Putamen (tissue), 1 donor: Measurements from ENCODE around the gene GTF2IRD1.
"Not testable (repeated sequence)": the region's sequence is repeated elsewhere in the genome, so short reads cannot be mapped to it uniquely, and the experiment has no call there.

Experiments
- DNase-seq: peaks from one replicate; pipeline ENCODE4 v3.0.0-alpha.2; 2016; ENCODE audit warnings: low spot score

Gene GTF2IRD1

DNA sequence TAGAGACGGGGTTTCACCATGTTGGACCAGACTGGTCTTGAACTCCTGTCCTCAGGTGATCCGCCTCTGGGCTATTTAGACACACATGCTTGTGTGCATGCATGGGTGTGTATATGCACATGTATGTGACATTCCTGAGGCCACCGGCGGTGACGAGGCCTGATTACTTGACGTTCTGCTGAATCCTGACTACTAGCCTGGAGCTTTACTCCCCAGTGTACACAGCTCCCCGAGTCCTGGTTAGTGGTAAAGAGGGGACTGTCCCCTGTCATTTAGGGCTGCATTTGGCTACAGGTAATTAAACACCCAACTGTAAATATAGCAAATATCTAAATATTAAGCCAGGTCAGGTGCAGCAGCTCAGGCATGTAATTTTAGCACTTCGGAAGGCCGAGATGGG, 14.2 kb downstream of the GTF2IRD1 start:
- no peak for DNase-seq

DNA sequence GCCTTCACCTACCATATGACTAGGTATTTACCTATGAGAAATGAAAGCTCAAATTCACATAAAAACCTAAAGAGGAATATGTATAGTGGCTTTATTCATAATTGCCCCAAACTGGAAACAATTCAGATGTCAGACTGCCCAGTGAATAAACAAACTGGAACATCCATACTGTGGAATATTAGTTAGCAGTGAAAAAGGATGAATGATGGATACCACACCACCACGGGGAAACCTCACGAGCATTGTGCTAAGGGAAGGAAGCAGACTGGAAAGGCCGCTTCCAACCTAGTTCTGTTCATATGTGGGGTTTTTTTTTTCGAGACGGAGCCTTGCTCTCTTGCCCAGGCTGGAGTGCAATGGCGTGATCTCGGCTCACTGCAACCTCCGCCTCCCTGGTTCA, 16.8 kb downstream of the GTF2IRD1 start:
- DNase-seq: no peak

DNA sequence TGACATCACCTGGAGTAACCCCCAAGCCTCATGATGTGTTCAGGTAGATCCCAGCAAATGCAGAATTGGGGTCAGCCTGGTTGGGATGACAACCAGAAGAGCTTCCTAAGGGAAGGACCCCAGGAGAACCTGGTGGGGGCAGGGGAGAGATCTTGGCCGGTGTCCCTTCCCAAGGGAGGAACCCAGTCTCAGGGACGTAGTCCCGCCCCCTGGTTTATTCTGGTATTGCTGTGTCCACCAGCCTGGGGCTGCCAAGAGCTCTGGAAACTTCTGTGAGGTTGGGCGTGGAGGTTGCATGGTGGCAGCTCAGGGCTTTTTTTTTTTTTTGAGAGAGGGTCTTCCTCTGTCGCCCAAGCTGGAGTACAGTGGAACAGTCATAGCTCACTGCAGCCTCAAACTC, 19.4 kb downstream of the GTF2IRD1 start:
- DNase-seq: no peak

DNA sequence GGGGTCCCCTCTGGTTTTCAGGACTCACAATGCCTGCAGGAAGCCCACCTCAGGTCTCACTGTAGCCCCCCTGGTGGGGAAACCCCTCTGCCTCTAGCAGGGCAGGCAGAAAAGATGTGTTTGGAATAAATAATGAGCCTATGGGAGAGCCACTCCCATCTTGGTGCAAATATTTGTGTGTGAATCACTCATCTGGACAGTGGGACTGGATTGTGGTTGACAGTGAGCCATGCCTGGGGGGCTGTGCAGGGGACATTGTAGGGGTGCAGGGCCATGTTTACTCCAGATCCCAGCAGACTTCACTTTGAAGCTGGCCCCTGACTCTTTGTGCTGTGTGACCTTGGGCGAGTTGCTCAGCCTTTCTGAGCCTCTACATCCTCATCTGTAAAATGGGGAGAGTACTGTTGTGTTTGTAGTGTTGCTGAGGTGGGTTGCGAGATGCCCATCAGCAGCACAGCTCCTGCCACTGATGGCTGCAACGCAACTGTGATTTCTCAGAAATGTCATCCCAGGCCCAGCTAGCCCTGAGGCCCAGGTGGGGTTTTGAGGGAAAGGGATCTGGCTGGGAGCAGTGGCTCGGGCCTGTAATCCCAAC, 20.7 kb downstream of the GTF2IRD1 start:
- no peak for DNase-seq

DNA sequence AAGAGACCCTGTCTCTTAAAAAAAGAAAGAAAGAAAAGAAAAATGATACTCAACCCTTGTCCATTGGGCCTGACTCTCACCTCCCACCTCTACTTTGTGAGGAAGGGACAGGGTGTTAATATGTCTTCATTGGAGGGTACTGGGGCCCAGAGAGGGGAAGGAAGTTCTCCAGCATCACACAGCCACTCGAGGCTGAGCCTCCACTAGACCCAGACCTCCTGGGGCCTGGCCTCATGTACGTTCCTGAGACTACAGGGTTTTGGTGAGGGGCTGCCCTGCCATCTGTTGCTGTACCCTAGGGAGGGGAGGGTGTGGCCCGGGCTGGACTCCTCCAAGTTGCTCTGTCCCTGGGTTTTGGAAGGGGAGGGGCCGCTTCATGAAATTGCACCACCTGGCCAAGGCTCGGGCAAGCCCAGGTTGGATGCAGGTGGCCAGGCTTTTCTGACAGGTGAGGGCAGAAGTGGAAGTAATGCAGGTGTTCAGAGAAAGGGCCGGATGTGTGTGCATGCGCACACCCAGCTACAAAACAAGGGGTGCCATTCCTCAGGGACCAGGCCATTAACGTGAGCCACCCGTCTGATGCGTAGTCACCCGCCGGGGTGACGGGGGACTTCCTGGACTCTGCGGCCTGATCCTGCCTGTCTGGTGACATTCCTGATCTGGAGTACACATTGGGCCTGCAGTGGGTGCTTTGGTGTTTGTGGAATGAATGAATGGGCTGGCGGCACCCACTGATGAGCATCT, 21.7 kb downstream of the GTF2IRD1 start:
- DNase-seq: no peak

DNA sequence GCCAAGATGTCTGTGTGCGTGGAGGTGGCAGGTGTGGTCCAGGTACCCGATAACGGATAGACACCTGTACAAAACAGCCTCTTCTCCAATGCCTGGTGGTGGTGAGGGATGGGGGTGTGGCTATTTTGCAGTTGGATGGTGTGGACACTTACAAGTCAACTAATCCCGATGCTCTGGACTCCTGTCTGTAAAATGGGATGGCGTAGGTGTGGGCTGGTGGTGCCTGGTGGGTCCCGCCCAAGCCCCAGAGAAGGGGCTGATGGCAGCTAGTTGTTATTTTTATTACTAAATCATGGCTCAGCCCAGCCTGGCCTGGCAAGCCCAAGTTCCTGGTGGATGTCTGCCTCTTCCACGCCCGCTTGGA, 22.3 kb downstream of the GTF2IRD1 start:
- no peak for DNase-seq

DNA sequence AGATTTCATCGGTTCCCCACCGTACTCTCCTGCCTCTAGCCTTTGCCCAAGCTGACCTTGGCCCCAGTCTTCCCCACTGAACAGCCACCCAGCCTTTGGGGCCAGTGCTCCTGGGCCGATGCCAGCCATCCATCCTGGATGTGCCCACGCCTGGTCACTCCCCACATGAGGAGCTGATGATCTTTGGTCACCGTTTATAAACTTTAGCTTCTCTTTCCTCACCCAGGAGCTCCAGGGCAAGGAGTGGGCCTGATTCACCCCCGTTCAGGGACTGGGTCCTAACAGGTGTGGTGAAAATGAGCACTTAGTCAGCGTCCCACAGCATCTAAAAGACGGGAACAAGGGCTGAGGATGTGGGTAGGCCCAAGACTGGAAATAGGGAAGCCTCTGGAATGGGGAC, 22.9 kb downstream of the GTF2IRD1 start:
- DNase-seq: no peak

DNA sequence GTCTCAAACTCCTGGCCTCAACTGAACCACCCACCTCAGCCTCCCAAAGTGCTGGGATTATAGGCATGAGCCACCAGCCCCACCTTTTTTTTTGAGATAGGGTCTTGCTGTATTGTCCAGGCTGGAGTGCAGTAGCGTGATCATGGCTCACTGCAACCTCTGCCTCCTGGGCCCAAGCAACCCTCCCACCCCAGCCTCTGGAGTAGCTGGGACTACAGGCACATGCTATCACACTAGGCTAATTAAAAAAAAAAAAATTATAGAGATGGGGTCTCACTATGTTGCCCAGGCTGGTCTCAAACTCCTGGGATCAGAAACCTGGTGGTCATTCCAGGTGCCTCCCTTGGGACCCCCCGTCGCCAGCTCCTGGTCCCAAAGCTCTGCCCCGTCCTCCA, 25.0 kb downstream of the GTF2IRD1 start:
- DNase-seq: no peak

DNA sequence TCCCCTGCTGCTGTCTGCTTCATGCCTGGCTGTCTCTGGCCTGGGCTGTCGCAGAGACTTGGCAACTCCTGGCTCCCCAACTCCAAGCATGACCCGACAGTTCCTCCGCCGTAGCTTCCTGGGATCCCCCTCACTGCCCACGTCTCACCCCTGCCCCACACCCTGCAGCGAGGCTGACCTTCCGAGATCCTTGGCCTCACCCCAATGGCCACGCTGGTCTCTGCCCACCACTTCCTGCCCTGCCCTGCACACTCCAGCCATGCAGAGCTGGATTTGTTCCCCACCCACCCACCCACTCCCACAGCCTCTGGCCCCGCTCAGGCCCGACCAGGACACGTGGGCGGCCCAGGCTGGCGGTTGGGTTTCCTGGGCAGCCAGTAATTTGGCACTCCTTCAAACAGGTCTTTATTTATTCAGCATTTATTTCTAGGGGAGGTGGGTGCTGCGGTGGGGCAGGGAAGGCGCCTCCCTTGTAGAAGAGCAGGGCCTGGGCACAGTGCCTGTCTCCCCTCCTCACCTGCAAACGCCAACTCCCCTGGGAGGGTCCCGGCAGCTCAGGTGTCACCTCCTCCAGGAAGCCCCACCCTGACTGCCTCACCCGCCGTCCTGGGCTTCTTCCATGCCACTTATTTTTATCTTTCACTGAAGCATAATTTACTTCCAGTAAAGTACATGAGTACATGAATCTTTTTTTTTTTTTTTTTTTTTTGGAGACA, 25.5 kb downstream of the GTF2IRD1 start:
- DNase-seq: no peak

DNA sequence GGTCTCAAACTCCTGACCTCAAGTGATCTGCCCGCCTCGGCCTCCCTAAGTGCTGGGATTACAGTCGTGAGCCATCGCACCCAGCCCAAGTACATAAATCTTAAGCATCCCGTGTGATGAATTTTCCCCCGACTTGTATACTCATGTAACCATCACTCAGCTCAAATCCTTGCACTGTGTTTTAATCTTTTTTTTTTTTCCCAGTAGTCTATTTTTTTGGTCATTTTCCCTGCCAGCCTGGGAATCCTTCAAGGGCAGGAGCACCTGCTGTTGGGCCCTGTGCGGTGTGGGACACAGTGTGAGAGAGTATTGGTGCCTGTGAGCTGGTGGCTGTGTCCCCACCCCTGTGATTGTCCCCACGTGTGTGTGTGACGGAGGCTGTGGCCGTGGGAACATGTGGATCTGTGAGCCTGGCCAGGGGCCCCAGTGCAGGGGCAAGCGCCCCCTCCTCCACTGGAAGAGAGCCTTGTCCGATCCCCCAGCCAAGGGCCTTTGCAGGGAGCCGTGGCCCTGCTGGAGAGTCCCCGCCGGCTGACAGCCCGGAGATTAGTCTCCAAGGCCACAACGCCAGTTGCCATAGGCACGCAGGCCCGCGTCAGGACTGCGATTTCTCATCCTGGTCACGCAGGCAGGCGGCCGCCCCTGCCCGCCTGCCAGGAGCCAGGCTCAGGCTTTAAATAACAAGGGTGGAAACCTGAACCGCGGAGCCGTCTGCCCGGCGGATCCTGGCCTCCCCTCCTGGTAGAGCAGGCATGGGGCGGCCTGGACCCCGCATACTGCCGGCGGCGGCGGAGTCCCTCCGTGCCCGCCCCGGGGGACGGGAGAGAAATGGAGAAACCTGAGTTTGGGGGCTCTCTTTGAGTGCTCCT, 26.5 kb downstream of the GTF2IRD1 start:
- peak; percentile 78 for DNase-seq

DNA sequence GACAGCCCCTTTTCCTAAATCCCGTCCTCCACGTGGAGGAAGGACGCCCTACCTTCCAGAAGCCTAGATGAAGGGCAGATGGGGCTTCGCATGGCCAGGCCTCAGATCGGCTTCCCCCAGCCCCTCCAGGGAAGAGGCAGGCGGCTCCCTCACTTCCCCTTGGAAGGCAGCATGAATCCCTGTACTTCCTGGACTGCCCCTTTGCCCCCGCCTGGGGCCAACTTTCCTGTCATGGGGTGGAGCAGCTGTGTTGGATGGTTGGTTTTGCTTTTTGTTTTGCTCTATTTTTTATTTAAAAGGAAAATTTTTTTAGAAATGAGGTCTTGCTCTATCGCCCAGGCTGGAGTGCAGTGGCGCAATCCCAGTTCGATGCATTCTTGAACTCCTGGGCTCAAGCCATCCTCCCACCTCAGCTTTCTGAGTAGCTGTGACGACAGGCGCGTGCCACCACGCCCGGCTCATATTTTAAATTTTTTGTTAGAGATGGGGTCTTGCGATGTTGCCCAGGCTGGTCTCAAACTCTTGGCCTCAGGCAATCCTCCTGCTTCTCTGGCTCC, 27.2 kb downstream of the GTF2IRD1 start:
- DNase-seq: no peak

DNA sequence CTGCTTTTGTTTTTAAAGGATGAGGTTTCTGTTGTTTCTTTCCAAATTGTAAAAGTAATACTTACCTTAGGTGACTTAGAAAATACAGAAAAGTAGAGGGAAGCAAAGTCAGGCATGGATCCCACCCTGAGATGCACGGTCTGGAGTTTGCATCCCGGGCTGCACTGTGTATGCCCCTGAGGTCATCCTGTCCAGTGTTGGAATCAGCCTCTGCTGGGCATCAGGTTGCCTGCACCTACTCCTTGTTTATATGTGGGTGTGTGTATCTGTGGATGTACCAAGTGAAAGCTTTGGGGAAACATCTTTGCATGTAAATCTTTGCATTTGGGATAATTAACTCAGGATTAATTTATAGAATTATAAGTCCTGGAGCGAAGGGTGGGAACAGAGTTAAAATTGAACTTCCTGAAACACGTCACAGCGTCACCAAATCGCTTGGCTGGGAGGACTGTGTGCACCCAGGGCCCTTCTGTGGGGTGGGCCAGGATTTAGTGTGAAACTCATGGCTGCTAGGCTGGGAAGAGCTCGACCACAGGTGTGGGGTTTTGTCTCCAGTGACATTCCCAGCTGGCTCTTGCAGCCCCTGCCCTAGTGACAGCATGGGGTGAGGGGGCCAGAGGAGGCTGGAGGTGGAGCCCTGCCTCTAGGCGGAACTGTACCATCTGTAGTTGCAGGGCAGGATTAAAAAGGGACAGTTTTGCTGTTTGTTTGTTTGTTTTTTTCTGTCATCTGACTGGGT, 27.9 kb downstream of the GTF2IRD1 start:
- no peak for DNase-seq

DNA sequence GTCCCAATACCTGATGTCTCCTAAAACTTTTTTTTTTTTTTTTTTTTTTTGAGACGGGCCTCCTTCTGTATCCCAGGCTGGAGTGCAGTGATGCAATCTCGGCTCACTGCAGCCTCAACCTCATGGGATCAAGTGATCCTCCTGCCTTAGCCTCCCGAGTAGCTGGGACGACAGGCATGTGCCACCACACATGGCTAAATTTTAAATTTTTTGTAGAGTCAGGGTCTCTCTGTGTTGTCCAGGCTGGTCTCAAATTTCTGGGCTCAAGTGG, 28.4 kb downstream of the GTF2IRD1 start:
- DNase-seq: no peak

DNA sequence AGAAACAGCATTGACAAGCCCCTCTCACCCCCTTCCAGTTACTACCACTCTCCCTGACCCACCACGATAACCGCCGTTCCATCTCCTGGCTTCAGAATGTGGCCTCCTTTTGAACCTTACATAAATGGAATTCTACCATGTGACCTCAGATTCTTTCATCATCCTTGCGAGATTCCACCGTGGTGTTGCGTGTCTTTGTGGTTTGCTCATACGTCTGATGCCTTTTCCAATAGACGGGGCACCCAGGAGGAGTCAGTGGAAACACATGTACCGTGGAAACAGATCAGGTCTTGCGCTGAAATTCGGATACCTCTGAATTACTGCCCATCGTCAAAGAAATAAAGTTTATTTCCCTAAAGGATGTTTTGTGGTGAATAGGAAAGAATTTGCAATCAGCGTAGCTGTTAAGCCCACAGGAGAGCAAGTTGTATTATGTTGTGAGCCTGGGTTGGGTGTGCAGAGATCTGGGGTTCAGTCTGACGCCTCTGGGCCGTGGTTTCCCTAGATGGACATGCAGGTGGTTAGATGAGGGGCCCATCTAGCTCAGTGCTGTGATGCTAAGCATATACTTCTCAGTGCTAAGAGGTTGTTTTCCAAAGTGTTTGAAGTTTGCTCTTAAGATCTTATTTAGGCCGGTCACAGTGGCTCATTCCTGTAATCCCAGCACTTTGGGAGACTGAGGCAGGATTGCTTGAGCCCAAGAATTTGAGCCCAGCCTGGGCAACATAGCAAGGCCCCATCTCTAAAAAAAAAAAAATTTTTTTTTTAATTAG, 29.1 kb downstream of the GTF2IRD1 start:
- no peak for DNase-seq

DNA sequence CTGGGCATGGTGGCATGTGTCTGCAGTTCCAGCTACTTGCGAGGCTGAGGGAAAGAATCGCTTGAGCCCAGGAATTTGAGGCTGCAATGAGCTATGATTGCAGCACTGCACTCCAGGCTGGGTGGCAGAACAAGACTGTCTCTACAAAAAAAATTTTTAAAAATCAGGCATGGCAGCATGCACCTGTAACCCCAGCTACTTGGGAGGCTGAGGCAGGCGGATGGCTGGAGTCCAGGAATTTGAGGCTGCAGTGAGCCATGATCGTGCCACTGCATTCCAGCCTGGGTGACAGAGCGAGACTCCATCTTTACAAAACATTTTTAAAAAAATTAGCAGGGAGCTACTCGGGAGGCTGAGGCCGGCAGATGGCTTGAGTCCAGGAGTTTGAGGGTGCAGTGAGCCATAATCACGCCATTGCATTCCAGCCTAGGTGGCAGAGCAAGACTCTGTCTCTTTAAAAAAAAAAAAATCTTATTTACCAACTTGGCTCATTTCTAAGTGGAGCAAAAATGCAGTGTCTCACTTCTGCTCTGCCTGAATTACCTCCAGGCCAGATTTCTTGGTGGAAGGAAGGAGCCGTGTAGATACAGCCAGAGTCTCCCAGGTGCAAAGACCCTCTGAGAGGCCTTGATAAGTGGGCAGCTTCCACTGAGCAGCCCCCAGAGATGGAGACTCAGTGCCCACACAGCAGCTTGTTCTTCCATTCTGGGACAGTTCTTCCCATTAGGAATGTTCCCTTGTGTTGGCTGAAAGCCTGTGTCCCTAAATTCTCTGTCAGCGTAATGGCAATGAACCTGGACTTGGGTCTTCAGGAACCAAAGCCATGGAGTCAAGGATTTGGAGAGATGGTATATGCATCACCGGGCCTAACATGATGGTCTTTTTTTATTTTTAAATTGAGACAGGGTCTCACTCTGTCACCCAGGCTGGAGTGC, 30.0 kb downstream of the GTF2IRD1 start:
- no peak for DNase-seq

DNA sequence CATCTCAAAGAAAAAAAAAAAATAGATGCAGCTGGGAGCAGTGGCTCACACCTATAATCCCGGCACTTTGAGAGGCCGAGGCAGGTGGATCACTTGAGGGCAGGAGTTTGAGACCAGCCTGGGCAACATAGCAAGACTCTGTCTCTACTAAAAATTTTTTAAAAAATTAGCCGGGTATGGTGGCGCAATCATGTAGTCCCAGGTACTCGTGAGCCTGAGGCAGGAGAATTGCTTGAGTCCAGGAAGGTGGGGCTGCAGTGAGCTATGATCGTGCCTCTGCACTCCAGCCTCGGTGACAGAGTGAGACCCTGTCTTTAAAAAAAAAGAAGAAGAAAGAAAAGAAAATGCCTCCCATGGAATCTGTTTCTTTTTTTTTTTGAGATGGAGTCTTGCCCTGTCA, 31.9 kb downstream of the GTF2IRD1 start:
- no peak for DNase-seq

DNA sequence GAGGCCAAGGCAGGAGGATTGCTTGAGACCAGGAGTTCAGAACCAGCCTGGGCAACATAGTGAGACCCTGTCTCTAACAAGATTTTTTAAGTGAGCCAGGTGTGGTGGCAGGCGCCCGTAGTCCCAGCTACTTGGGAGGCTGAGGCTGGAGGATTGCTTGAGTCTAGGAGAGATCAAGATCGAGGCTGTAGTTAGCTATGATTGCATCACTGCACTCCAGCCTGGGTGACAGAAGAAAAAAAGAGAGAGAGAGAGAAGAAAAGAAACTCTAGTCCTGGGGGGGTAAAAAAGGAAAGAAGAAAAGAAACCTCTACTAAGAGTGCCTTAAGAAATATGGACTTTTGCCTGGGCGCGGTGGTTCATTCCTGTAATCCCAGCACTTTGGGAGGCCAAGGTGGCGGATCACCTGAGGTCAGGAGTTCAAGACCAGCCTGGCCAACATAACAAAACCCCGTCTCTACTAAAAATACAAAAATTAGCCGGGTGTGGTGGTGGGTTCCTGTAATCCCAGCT, 34.9 kb downstream of the GTF2IRD1 start:
- not testable (repeated sequence) for DNase-seq

DNA sequence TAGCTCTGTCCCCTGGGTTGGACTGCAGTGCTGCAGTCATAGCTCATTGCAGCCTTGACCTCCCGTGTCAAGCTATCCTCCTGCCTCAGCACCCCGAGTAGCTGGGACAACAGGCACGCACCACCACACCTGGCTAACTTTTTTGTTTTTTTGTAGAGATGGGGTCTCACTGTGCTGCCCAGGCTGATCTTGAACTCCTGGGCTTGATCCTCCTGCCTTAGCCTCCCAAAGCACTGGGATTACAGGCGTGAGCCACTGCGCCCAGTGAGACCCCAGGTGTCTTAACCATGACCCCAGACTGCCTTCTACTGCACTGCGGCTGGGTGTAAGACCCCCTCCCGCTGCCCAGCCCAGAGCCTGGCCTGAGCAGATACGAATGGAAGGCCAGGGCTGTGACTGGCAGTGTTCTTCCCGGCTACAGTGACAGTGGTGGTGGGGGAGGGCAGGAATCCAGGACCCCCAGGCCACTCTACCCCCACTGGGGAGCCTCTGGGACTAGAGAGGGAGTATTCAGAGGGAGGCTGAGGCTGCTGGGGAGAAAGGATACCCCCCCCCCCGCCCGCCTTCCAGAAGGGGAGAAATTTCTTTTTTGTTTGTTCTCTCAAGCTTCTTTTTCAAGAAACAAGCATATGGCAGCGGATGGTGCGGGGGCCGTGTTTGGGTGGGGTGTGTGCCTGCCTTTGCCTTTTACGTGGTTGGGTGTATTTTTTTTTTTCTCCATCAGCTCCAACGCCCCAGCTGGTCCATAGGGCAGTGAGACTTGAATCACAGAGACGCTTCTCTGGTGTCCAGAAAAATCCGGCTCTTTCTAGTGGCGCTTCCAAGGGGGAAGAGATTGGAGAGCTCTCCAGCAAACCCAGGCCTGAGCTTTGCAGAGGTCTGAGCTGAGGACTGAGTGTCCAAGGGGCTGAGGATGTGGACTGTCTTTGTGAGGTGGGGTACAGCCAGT, 36.6 kb downstream of the GTF2IRD1 start:
- DNase-seq: no peak
